PC-3 (cell line): ENCODE data around the gene FYN. TPM values are rescaled to one million over a fixed set of nuclear protein-coding genes. Genes with fewer than 3 reads are reported as not detected.

Experiments used
- ATAC-seq: fragments of 200-7000 bp; cut with Tn5 transposase; 2 replicates; pipeline ENCODE4 v1.9.1; 2020; ENCODE audit warnings: mild to moderate bottlenecking, moderate library complexity
- BruUV-seq: library from RNA; stranded (reverse); fragments of 400-500 nt; replicated peaks from 2 replicates; lab custom pipeline; 2021; lab: Mats Ljungman, UMichigan
- CTCF ChIA-PET: fragments of 300-600 bp; sonication (Branson Sonifier 250); formaldehyde crosslinking; loops from one replicate; lab custom pipeline; 2022; ENCODE audit warnings: antibody characterized with exemption; lab: Charles Lee
- POLR2A ChIA-PET: fragments of 300-600 bp; sonication (Branson Sonifier 250); formaldehyde crosslinking; loops from one replicate; lab custom pipeline; 2022; ENCODE audit warnings: antibody characterized with exemption; ENCODE audit not compliant: unreplicated experiment; lab: Charles Lee
- DNase-seq: peaks from one replicate; pipeline ENCODE4 v3.0.0-alpha.2; 2015
- H2AFZ ChIP-seq: fragments of 300-600 bp; sonication (generic); 2 replicates; pipeline ENCODE4 v1.6.0; 2016; ENCODE audit warnings: antibody characterized with exemption, low read length
- H3F3A ChIP-seq: fragments of 300-600 bp; sonication (generic); one replicate; pipeline ENCODE4 v1.6.0; 2017; ENCODE audit warnings: antibody characterized with exemption, low read length, control low read depth, mild to moderate bottlenecking; ENCODE audit not compliant: unreplicated experiment
- H3K27ac ChIP-seq: fragments of 300-600 bp; sonication (generic); 2 replicates; pipeline ENCODE4 v1.5.1; 2016; ENCODE audit warnings: mild to moderate bottlenecking, low read length
- H3K27me3 ChIP-seq: fragments of 300-600 bp; sonication (generic); 2 replicates; pipeline ENCODE4 v1.6.1; 2016; ENCODE audit warnings: low read length, mixed read lengths
- H3K36me3 ChIP-seq: fragments of 300-600 bp; sonication (generic); 2 replicates; pipeline ENCODE4 v1.6.1; 2016; ENCODE audit warnings: low read depth, mixed run types, low read length, mixed read lengths
- H3K4me1 ChIP-seq: fragments of 300-600 bp; sonication (generic); 2 replicates; pipeline ENCODE4 v1.5.1; 2016; ENCODE audit warnings: low read length; ENCODE audit not compliant: insufficient read depth
- H3K4me2 ChIP-seq: fragments of 300-600 bp; sonication (generic); 2 replicates; pipeline ENCODE4 v1.6.0; 2016; ENCODE audit warnings: low read length
- H3K4me3 ChIP-seq: fragments of 300-600 bp; sonication (generic); 2 replicates; pipeline ENCODE4 v1.5.1; 2016; ENCODE audit warnings: mild to moderate bottlenecking, low read length, mixed read lengths
- H3K79me2 ChIP-seq: fragments of 300-600 bp; sonication (generic); 2 replicates; pipeline ENCODE4 v1.6.1; 2017; ENCODE audit warnings: low read length, mixed read lengths
- H3K9ac ChIP-seq: fragments of 300-600 bp; sonication (generic); 2 replicates; pipeline ENCODE4 v1.6.0; 2016; ENCODE audit warnings: mild to moderate bottlenecking, low read length
- H3K9me2 ChIP-seq: fragments of 300-600 bp; sonication (generic); replicated peaks from 2 replicates; pipeline ENCODE4 v1.6.1; 2016; ENCODE audit warnings: mixed run types, low read length, mixed read lengths
- H3K9me3 ChIP-seq: fragments of 300-600 bp; sonication (generic); 2 replicates; pipeline ENCODE4 v1.6.1; 2016; ENCODE audit warnings: low read length, mixed read lengths
- H4K20me1 ChIP-seq: fragments of 300-600 bp; sonication (generic); 2 replicates; pipeline ENCODE4 v1.6.1; 2016; ENCODE audit warnings: low read length, mixed read lengths
- CTCF ChIP-seq: fragments of 300-600 bp; sonication (generic); conservative IDR thresholded peaks from 2 replicates; pipeline ENCODE4 v1.5.1; 2017; ENCODE audit warnings: antibody characterized with exemption, low read depth, mild to moderate bottlenecking, low read length
- EZH2 ChIP-seq: fragments of 300-600 bp; sonication (generic); IDR thresholded peaks from one replicate; pipeline ENCODE4 v1.6.1; 2017; ENCODE audit warnings: antibody characterized with exemption, mild to moderate bottlenecking, low read length; ENCODE audit not compliant: unreplicated experiment
- EZH2phosphoT487 ChIP-seq: fragments of 300-600 bp; sonication (generic); IDR thresholded peaks from 2 replicates; pipeline ENCODE4 v1.6.1; 2018; ENCODE audit warnings: mild to moderate bottlenecking, antibody characterized with exemption, low read length, borderline replicate concordance
- intact Hi-C: fragments of 100-400 bp; cut with micrococcal nuclease; formaldehyde crosslinking; loops from 2 replicates; pipeline ENCODE4 v1.9.0; 2023
- total RNA-seq: library from RNA; depleted of rRNA; stranded (reverse); fragments of >200 nt; gene quantifications from 2 replicates; pipeline ENCODE4 v1.2.3, GENCODE V29; 2014

The FYN gene
- total RNA-seq, 1 experiment from 2014 or later: 27.6 TPM

GRCh38 chr6:111837641-111838500 lies 35.4 kb downstream of the FYN start:
- no peak overlapping the region for H3K27ac ChIP-seq
- ATAC-seq: no peak
- no peak overlapping the region for H3K4me2 ChIP-seq
- ChIA-PET CTCF (no interaction called here), POLR2A (no interaction called here)
- no peaks in the 10 kb centered on the region for H3K4me1 ChIP-seq
- H3F3A ChIP-seq: no peaks in the 10 kb centered on the region
- no peaks in the 10 kb centered on the region for H3K79me2 ChIP-seq
- no peaks in the 10 kb centered on the region for H3K9me2 ChIP-seq
- intact Hi-C loops: no loop called here
- no peak overlapping the region for H2AFZ ChIP-seq
- no peaks in the 10 kb centered on the region for H4K20me1 ChIP-seq
- no peaks in the 10 kb centered on the region for H3K27me3 ChIP-seq
- no peaks in the 10 kb centered on the region for H3K36me3 ChIP-seq
- no peak overlapping the region for H3K4me3 ChIP-seq
- no peaks in the 10 kb centered on the region for H3K9me3 ChIP-seq
- BruUV-seq: no TSS peak
- no peak for DNase-seq
- H3K9ac ChIP-seq: no peak overlapping the region
- TF ChIP-seq CTCF (no peak), EZH2phosphoT487 (no peak), EZH2 (no peak)

GRCh38 chr6:111837007-111837406 lies 36.2 kb downstream of the FYN start:
- H3K27me3 ChIP-seq: no peaks in the 10 kb centered on the region

More at GRCh38 chr6:111837007-111837406, 36.2 kb downstream of the FYN start:
- no peaks in the 10 kb centered on the region for H3K9me2 ChIP-seq
- no TSS peak for BruUV-seq
- H3F3A ChIP-seq: no peaks in the 10 kb centered on the region
- H2AFZ ChIP-seq: no peak overlapping the region
- intact Hi-C loops: no loop called here
- no peak overlapping the region for H3K4me2 ChIP-seq
- TF ChIP-seq EZH2phosphoT487: no peak
- no peak for TF ChIP-seq EZH2
- no peak for TF ChIP-seq CTCF
- H4K20me1 ChIP-seq: no peaks in the 10 kb centered on the region
- CTCF ChIA-PET: no interaction called here
- no peaks in the 10 kb centered on the region for H3K79me2 ChIP-seq
- no peak overlapping the region for H3K9ac ChIP-seq
- H3K9me3 ChIP-seq: no peaks in the 10 kb centered on the region
- H3K36me3 ChIP-seq: no peaks in the 10 kb centered on the region
- no peaks in the 10 kb centered on the region for H3K4me1 ChIP-seq
- POLR2A ChIA-PET: no interaction called here
- DNase-seq (no peak), ATAC-seq (no peak)
- H3K27ac ChIP-seq: no peak overlapping the region
- H3K4me3 ChIP-seq: no peak overlapping the region
